Stimulated activated CD4-positive, alpha-beta T cell treated with anti-CD3 and anti-CD28 coated beads, TNF-alpha, amount 100 ng/mL, for 48 hours (primary cell): ENCODE results near the gene MACO1.
A peak's percentile ranks its signal among the peaks of the same experiment; 100 is the strongest.

Experiments
- DNase-seq, 3 donors: peaks; one replicate each; pipeline ENCODE4 v3.0.0-alpha.2; 2020; ENCODE audit warnings: low read depth in 3 of 3

Gene MACO1

DNA sequence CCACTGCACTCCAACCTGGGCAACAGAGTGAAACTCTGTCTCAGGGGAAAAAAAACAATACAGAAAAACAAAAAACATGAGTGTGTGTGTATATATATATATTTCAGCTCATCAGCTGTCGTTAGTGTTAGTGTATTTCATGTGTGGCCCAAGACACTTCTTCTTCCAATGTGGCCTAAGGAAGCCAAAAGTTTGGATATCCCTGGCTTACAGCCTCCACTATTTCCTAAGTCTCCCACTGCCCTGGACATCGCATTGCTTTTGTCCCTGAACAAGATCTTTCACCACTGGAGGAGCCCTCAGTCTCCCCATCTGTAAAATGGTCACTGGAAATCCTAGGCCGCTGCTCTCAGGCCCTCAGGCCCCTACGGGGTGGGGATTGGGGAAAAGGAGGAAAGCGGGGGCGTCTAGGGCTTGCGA is 112.3 kb downstream of the MACO1 start:
- DNase-seq: no peak

- DNase-seq: peak; percentile 34 to 52 (median 41)
Observed at GRCh38 chr1:25543425-25544242, 112.9 kb downstream of the MACO1 start, which contains the start of gene LDLRAP1. LDLRAP1 (plus strand) TSS chr1:25543606; CDS start chr1:25543699, 93 bp downstream.

DNA sequence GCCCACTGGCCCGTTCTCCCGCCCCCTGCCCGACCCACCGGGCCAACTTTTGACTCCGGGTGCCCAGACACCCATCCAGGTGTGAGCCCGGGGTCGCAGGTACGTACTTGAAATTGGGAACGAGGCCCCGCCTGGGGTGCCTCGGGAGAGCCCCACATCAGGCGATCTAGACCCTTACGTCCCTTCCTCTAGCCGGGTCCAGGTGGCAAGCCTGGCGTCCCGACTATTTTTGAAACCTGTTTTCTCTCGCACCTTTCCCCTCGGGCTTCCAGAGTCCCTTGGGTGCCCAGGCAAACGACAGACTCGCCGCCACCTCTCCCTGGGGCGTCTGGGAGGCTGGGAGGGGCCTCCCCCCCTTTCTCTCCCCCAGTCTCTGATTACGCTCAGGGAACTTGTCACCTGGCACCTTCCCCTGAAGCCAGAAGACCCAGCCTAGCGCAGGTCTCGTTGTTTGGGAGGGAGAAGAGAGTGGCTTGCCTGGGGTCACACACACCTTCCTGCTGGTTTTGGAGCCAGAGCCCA is 113.6 kb downstream of the MACO1 start:
- DNase-seq: no peak

DNA sequence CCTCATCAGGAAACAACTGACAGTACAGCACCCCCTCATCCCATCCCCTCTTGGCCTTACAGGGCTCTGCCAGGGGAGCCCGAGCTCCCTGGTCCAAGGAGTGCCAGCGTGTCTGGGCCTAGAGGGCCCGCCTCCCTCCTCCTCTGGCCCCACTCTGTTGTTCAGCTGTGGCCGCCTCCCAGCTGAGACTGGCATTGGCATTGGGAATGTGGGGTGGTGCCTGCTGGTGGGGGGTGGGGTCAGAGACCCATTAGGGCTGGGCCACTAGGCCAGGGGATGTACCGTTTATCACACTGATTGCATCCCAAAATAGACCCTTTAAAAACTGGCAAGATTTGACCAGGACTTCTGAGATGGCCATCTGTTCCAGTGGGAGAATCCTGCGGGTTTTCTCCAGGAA is 114.1 kb downstream of the MACO1 start:
- DNase-seq: no peak

DNA sequence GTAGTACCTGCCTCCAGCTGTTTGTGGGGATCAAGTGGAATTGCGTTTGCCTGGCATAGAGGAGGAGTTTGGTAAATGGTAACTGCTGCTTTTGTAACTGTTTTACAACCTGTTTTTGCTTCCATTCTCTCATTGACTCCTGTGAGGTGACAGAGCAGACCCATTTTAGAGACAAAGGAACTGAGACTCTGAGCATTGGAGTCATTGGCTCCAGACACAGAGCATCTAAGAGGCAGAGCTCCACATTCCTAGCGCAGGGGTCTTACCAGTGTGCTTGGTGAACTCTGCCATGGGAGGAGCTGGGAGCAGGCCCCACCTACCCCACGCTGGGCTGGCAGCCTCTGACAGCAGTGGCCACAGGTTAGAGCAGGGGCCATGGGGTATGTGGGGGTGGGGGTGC is 115.1 kb downstream of the MACO1 start:
- DNase-seq: no peak

DNA sequence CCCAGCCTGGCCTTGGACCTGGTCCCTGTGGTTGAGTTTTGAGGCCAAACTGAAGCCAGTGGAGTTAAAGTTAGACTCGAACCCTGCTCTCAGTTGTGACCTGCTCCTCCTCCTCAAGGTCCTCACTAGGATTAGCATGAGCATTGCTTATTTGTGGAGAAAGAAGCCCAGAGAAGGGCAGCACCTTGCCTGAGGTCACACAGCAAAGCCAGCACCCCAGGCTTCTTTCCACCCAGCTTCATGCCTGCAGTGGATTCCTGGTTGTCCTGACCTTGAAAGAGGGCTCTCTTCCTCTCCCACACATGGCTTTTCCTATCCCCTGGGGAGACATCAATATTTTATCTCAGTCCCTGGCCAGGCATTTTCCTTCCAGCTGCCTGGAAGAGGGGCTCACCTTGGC is 115.5 kb downstream of the MACO1 start:
- DNase-seq: no peak

DNA sequence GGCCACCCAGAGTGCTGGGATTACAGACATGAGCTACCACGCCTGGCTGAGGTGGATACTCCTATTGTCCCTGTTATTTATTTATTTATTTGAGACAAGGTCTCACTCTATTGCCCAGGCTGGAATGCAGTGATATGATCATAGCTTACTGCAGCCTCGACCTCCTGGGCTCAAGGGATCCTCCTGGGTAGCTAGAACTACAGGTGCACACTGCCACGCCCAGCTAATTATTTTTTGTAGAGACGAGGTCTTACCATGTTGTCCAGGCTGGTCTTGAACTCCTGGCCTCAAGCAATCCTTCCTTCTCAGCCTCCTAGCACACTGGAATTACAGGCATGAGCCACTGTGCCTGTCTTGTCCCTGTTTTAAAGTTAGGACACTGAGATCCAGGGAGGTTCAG is 117.9 kb downstream of the MACO1 start:
- no peak for DNase-seq

GRCh38 chr1:25549273-25550154 is 118.8 kb downstream of the MACO1 start:
- peak; percentile 62 to 85 (median 72) for DNase-seq
